Tibial nerve (tissue), 3 donors: ENCODE data around the gene IL6ST.

Source experiments
- POLR2A ChIP-seq, 2 donors: fragments of 450-650 bp; IDR thresholded peaks; one replicate each; pipeline ENCODE4 v1.6.1; 2017; ENCODE audit warnings: antibody characterized with exemption in 2 of 2, mild to moderate bottlenecking in 2 of 2, moderate library complexity in 2 of 2
- TF ChIP-seq, protein P1 (sequence below), 5 experiments: fragments of 200-600 bp in 3 of 5; fragments of 450-650 bp in 2 of 5; sonication (generic) in 3 of 5; IDR thresholded peaks; one replicate each; pipeline ENCODE4 v1.5.1; 2016 to 2019; ENCODE audit warnings: antibody characterized with exemption in 5 of 5, mild to moderate bottlenecking in 3 of 5, moderate library complexity in 2 of 5

- TF ChIP-seq, protein P1, sequence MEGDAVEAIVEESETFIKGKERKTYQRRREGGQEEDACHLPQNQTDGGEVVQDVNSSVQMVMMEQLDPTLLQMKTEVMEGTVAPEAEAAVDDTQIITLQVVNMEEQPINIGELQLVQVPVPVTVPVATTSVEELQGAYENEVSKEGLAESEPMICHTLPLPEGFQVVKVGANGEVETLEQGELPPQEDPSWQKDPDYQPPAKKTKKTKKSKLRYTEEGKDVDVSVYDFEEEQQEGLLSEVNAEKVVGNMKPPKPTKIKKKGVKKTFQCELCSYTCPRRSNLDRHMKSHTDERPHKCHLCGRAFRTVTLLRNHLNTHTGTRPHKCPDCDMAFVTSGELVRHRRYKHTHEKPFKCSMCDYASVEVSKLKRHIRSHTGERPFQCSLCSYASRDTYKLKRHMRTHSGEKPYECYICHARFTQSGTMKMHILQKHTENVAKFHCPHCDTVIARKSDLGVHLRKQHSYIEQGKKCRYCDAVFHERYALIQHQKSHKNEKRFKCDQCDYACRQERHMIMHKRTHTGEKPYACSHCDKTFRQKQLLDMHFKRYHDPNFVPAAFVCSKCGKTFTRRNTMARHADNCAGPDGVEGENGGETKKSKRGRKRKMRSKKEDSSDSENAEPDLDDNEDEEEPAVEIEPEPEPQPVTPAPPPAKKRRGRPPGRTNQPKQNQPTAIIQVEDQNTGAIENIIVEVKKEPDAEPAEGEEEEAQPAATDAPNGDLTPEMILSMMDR (IDR thresholded peaks at IDR 0.05), result no peak
- TF ChIP-seq POLR2A (IDR thresholded peaks at IDR 0.05), result no peak
These were observed 4.9 kb downstream of the IL6ST start for GRCh38 chr5:55989860-55990259.
